ENCODE measurements around the gene CMTM4. TPM values are rescaled to one million over a fixed set of nuclear protein-coding genes. Genes with fewer than 3 reads are reported as not detected.

CMTM4 gene
- total and polyA plus RNA-seq, 11 donors: 4.5 to 22.5 (median 12.2) TPM

DNA sequence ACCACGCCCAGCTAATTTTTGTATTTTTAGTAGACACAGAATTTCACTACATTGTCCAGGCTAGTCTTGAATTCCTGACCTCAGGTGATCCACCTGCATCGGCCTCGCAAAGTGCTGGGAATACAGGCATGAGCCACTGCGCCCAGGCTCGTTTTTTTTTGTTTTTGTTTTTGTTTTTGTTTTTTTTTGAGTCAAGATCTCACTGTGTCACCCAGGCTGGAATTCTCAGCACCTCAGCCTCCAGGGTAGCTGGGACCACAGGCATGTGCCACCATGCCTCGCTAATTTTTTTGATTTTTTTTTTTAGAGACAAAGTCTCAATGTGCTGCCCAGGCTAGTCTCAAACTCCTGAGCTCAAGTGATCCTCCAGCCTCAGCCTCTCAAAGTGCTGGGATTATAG, 17.5 kb upstream of the CMTM4 start:
- H3K27ac ChIP-seq: no peak overlapping the region
- intact Hi-C loops (cut with DNase I): loop anchor here in 2 of 10 donors (10.0 kb wide), 3 partner anchors 49 to 101 kb away; no protein-coding TSS in a partner anchor
- no peak for ATAC-seq

DNA sequence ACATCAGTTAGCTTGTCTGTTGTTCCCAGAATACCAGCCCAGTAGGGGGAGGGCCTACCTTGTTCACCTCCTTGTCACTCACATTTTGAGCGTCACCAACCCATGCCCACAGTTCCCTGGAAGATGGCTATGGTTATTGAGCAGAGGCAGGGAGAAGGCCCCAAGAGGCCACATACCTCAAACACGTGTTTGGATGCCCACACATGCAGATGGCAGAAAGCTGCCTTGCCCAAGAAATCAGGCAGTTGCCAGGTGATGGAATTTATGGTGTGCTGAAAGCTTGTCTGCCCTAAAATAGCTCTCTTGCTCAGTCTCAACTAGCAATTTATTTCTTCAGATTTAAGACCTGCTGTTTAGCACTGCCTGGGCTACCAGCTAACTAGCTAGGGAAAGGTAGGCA, 16.5 kb upstream of the CMTM4 start:
- Histone ChIP-seq H3K27me3 (no peaks in the 10 kb centered on the region), H3K9me3 (peaks cover 0 to 6% (median 0%) of the 10 kb centered on the region in 12 donors), H3K4me1 (peaks cover 0 to 6% (median 0%) of the 10 kb centered on the region in 12 donors), H3K36me3 (peaks cover 0 to 5% (median under 1%) of the 10 kb centered on the region in 9 donors), H3K4me3 (no peak overlapping the region), H3K27ac (no peak overlapping the region)
- 36 to 66% (median 49%) methylated on average over 2 of the region's 2 CpGs for WGBS, 4 donors
- peak in 1 of 4 donors; percentile 23 for ATAC-seq
- DNase-seq: no peak
- intact Hi-C loops (cut with DNase I): loop anchor here in 2 of 10 donors (10.0 kb wide), 3 partner anchors 48 to 102 kb away; no protein-coding TSS in a partner anchor
- TF ChIP-seq POLR2A (IDR thresholded peaks at IDR 0.05): no peak
- TF ChIP-seq, protein P1, sequence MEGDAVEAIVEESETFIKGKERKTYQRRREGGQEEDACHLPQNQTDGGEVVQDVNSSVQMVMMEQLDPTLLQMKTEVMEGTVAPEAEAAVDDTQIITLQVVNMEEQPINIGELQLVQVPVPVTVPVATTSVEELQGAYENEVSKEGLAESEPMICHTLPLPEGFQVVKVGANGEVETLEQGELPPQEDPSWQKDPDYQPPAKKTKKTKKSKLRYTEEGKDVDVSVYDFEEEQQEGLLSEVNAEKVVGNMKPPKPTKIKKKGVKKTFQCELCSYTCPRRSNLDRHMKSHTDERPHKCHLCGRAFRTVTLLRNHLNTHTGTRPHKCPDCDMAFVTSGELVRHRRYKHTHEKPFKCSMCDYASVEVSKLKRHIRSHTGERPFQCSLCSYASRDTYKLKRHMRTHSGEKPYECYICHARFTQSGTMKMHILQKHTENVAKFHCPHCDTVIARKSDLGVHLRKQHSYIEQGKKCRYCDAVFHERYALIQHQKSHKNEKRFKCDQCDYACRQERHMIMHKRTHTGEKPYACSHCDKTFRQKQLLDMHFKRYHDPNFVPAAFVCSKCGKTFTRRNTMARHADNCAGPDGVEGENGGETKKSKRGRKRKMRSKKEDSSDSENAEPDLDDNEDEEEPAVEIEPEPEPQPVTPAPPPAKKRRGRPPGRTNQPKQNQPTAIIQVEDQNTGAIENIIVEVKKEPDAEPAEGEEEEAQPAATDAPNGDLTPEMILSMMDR (IDR thresholded peaks at IDR 0.05): no peak

More for the DNA sequence above, 17.5 kb upstream of the CMTM4 start:
- 88 to 94% (median 91%) methylated on average over 6 of the region's 6 CpGs for WGBS, 4 donors
- DNase-seq: no peak
- Histone ChIP-seq H3K27me3 (no peaks in the 10 kb centered on the region), H3K9me3 (peaks cover 0 to 6% (median 0%) of the 10 kb centered on the region in 12 donors), H3K4me1 (peaks cover 0 to 6% (median 0%) of the 10 kb centered on the region in 12 donors), H3K4me3 (no peak overlapping the region), H3K36me3 (peaks cover 0 to 14% (median 10%) of the 10 kb centered on the region in 9 donors)
- no peak for TF ChIP-seq POLR2A (IDR thresholded peaks at IDR 0.05)
- TF ChIP-seq, protein P1 (IDR thresholded peaks at IDR 0.05): no peak

DNA sequence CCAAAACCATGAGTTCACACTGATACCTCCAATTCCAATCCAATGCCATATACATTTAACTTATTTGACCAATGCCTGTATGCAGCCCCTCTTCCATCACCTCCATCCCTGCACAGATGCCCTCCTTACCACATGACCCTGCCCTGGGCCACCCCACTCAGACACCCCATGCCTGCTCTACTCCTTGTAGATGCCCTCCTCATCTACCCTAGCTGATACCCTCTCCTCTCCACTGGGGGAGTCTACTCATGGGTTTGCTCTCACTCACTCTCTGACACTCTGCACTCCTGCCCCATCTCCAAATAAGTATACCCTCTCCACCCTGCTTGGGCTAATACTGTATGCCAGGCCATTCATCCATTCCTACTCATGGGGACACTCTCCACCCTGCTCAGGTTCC, 16.0 kb upstream of the CMTM4 start:
- DNase-seq (no peak), ATAC-seq (peak in 1 of 4 donors; percentile 27)
- H3K27ac ChIP-seq: no peak overlapping the region
- no peaks in the 10 kb centered on the region for H3K36me3 ChIP-seq
- intact Hi-C loops (cut with DNase I): loop anchor here in 2 of 10 donors (10.0 kb wide), 3 partner anchors 48 to 102 kb away; no protein-coding TSS in a partner anchor
- peaks cover 0 to 6% (median 0%) of the 10 kb centered on the region in 12 donors for H3K9me3 ChIP-seq
- no peak for TF ChIP-seq POLR2A (IDR thresholded peaks at IDR 0.05)
- TF ChIP-seq, protein P1 (IDR thresholded peaks at IDR 0.05): no peak
- H3K27me3 ChIP-seq: no peaks in the 10 kb centered on the region
- H3K4me3 ChIP-seq: no peak overlapping the region
- H3K4me1 ChIP-seq: peaks cover 0 to 6% (median 0%) of the 10 kb centered on the region in 12 donors

DNA sequence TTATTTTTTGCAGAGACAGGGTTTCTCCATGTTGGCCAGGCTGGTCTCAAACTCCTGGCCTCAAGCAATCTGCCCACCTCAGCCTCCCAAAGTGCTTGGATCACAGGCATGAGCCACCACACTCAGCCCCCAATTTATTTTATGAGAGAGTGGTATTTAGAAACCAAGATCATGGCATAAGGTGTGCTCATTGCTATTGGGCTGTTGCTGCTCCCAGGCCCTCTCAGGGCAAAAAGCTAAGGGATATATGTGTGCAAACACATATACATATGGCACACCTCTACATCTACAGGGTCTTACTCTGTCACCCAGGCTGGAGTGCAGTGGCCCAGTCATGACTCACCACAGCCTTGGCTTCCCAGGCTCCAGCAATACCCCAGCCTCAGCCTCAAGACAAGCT, 15.0 kb upstream of the CMTM4 start:
- H3K4me3 ChIP-seq: no peak overlapping the region
- H3K4me1 ChIP-seq: peaks cover 0 to 7% (median 3%) of the 10 kb centered on the region in 12 donors
- ATAC-seq (no peak), DNase-seq (no peak)
- peaks cover 0 to 6% (median 0%) of the 10 kb centered on the region in 12 donors for H3K9me3 ChIP-seq
- H3K27me3 ChIP-seq: no peaks in the 10 kb centered on the region
- H3K27ac ChIP-seq: no peak overlapping the region
- H3K36me3 ChIP-seq: no peaks in the 10 kb centered on the region
- intact Hi-C loops (cut with DNase I): loop anchor here in 2 of 10 donors (10.0 kb wide), 3 partner anchors 47 to 103 kb away; no protein-coding TSS in a partner anchor
- TF ChIP-seq, protein P1 (IDR thresholded peaks at IDR 0.05): no peak
- TF ChIP-seq POLR2A (IDR thresholded peaks at IDR 0.05): no peak
